GM10248 (cell line): ENCODE results near the gene STAP2.
"Not testable (repeated sequence)": the region's sequence is repeated elsewhere in the genome, so short reads cannot be mapped to it uniquely, and the experiment has no call there.

Experiments
- CTCF ChIA-PET: fragments of 300-600 bp; sonication (Branson Sonifier 250); formaldehyde crosslinking; extraction: SDS; loops from one replicate; lab custom pipeline; 2021; ENCODE audit warnings: antibody characterized with exemption; lab: Yijun Ruan, JAX
- POLR2A ChIA-PET: fragments of 350-650 bp; sonication (Branson Sonifier 250); formaldehyde crosslinking; extraction: SDS; loops from one replicate; lab custom pipeline; 2020; ENCODE audit warnings: antibody characterized with exemption; lab: Yijun Ruan, JAX
- DNase-seq: peaks from one replicate; pipeline ENCODE4 v3.0.0; 2012; ENCODE audit errors: extremely low spot score
- CTCF ChIP-seq: IDR thresholded peaks from 2 replicates; pipeline ENCODE4 v1.5.1; 2012; ENCODE audit warnings: mild to moderate bottlenecking, low read depth; ENCODE audit errors: extremely low read depth, missing control alignments, control extremely low read depth

The STAP2 gene

GRCh38 chr19:4278419-4279266 lies 60.0 kb downstream of the STAP2 start, which contains the start of gene SHD:
Gene SHD, plus strand, starts transcription at chr19:4279266. Its CDS starts 798 bp downstream, at chr19:4280064.
- POLR2A ChIA-PET = no interaction called here
- no peak for TF ChIP-seq CTCF
- CTCF ChIA-PET = interaction anchor here (3.3 kb wide), 1 partner anchor 12 kb away, joined by 21 read pairs; no protein-coding TSS in a partner anchor
- DNase-seq = no peak

- DNase-seq = no peak
- CTCF ChIA-PET = interaction anchor here (3.3 kb wide), 1 partner anchor 11 kb away, joined by 21 read pairs; no protein-coding TSS in a partner anchor
- no peak for TF ChIP-seq CTCF
- POLR2A ChIA-PET = no interaction called here
Observed at GRCh38 chr19:4278010-4278409, 60.6 kb downstream of the STAP2 start.

- TF ChIP-seq CTCF = no peak
- no peak for DNase-seq
- CTCF ChIA-PET = interaction anchor here (3.3 kb wide), 1 partner anchor 10 kb away, joined by 21 read pairs; no protein-coding TSS in a partner anchor
- POLR2A ChIA-PET = no interaction called here
Observed at GRCh38 chr19:4277191-4277696, 61.4 kb downstream of the STAP2 start.

GRCh38 chr19:4274321-4274686 lies 64.3 kb downstream of the STAP2 start:
- ChIA-PET CTCF (interaction anchor here (1.6 kb wide), 1 partner anchor 126 kb away, joined by 3 read pairs; the partner anchor contains the start of gene SH3GL1), POLR2A (interaction anchor here (0.6 to 0.7 kb wide), 2 partner anchors 17 to 1246 kb away, joined by 3 read pairs; no protein-coding TSS in a partner anchor)
- not testable (repeated sequence) for DNase-seq
